GM06990 (cell line): ENCODE measurements around the gene NT5C3B.

Source experiments
- DNase-seq: peaks from one replicate; pipeline ENCODE4 v3.0.0-alpha.2; 2011; ENCODE audit not compliant: insufficient read length; ENCODE audit errors: extremely low read depth
- H3K27me3 ChIP-seq: replicated peaks from 2 replicates; pipeline ENCODE4 v1.6.0; 2011; ENCODE audit warnings: low read length; ENCODE audit not compliant: control insufficient read depth, insufficient read depth
- H3K36me3 ChIP-seq: 2 replicates; pipeline ENCODE4 v1.5.1; 2011; ENCODE audit warnings: low read length; ENCODE audit not compliant: control insufficient read depth, insufficient read depth
- H3K4me3 ChIP-seq: replicated peaks from 2 replicates; pipeline ENCODE4 v1.5.1; 2011; ENCODE audit warnings: low read depth, mild to moderate bottlenecking, control low read depth, low read length
- CTCF ChIP-seq: IDR thresholded peaks from 2 replicates; pipeline ENCODE4 v1.5.1; 2011; ENCODE audit warnings: low read length, control low read depth, mild to moderate bottlenecking, inconsistent platforms; ENCODE audit not compliant: insufficient read depth, poor library complexity, severe bottlenecking

NT5C3B gene

DNA sequence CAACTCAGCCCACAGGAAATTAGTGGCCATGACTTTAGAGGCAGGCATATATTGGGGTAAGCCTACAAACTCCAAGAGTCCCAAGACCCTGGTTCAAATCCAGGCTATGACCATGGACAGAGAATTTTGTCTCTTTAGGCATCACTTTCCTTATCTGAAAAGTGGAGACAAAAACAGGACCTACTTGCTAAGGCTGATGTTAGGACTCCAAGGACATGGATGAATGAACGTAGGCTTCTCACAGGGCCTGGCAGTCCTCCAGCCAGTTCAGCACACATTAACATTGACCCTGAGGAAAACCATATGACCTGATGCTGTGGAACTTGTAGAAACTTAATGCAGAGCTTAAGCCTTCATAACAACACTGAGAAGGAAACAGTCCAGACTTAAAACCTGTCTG, 21.8 kb downstream of the NT5C3B start:
- TF ChIP-seq CTCF: no peak
- Histone ChIP-seq H3K4me3 (no peak overlapping the region), H3K27me3 (no peaks in the 10 kb centered on the region; the same call in 1 of the 2 replicates), H3K36me3 (no peaks in the 10 kb centered on the region)
- DNase-seq: no peak

DNA sequence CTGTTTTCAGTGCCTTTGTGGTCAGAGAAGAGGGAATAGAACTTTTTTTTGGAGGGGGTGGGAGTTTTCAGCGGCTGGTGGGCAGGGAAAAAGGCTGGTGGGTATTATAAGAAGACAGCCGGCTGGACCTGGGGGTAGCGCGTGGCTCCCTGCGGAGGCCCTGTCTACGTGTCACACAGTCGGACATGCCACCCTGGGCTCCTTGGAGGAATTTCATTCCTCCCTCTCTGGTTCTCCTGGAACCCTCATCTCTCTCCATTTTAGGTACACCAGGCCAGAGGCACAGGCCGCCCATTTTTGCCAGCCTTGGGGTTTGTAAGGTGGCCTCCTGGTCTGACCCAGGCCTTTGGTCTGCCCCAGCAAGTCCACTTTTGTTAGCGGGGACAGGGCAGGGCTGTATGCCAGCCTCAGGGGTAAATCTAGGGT, 22.3 kb downstream of the NT5C3B start:
- DNase-seq: no peak
- Histone ChIP-seq H3K4me3 (no peak overlapping the region), H3K27me3 (no peaks in the 10 kb centered on the region; the same call in 1 of the 2 replicates), H3K36me3 (no peaks in the 10 kb centered on the region)
- TF ChIP-seq CTCF: no peak

DNA sequence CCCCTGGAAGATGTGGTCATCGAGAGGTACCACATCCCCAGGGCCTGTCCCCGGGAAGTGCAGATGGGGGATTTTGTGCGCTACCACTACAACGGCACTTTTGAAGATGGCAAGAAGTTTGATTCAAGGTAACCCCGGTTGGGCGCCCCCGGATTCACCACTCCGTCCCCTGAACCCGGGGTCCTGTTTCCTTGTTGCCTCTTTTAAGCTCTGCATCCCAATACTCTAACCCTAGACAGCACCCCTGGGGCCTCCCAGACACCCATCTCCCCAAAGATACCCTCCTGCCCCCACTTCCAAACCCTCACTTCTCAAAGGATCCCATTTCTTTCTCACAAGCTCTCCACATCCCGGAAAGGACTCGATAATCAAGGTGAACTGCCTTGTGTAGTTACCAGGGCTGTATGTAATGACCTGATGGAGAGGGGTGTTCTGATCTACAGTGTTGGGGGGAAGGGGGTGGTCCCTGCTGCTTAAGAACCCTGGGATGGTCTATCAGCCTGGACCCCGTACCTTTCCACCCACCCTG, 22.8 kb downstream of the NT5C3B start:
- H3K36me3 ChIP-seq: no peaks in the 10 kb centered on the region
- TF ChIP-seq CTCF: no peak
- no peak overlapping the region; the same call in 1 of the 2 replicates for H3K4me3 ChIP-seq

GRCh38 chr17:41812381-41813151, 23.5 kb downstream of the NT5C3B start, which contains the start of gene FKBP10:
Gene FKBP10, plus strand, starts transcription at chr17:41813004. Its CDS starts 31 bp downstream, at chr17:41813035.
- DNase-seq: no peak
- H3K27me3 ChIP-seq: no peaks in the 10 kb centered on the region; the same call in 1 of the 2 replicates
- peak within 1 kb of the TSS; percentile 62 for H3K4me3 ChIP-seq
- TF ChIP-seq CTCF: no peak
- no peaks in the 10 kb centered on the region for H3K36me3 ChIP-seq

More for the DNA sequence above, 22.8 kb downstream of the NT5C3B start:
- no peak for DNase-seq
- H3K27me3 ChIP-seq: no peaks in the 10 kb centered on the region; the same call in 1 of the 2 replicates

- H3K4me3 ChIP-seq: peak within 1 kb of the TSS; percentile 62
- H3K36me3 ChIP-seq: no peaks in the 10 kb centered on the region
- no peaks in the 10 kb centered on the region; the same call in 1 of the 2 replicates for H3K27me3 ChIP-seq
- DNase-seq: peak; percentile 83
- peak; percentile 57 for TF ChIP-seq CTCF
Observed at GRCh38 chr17:41811549-41812380, 24.3 kb downstream of the NT5C3B start, which contains the start of gene P3H4. Gene P3H4, minus strand, starts transcription at chr17:41811949. Its CDS starts 34 bp downstream, at chr17:41811915.
